GM23248 (cell line): ENCODE measurements around the gene TTC3.

Experiments used
- EZH2 ChIP-seq: fragments of 200-600 bp; sonication (generic); IDR thresholded peaks from 2 replicates; pipeline ENCODE4 v1.6.1; 2018; ENCODE audit warnings: antibody characterized with exemption, mild to moderate bottlenecking; ENCODE audit not compliant: insufficient read depth, poor library complexity, severe bottlenecking
- EZH2phosphoT487 ChIP-seq: fragments of 200-600 bp; sonication (generic); IDR thresholded peaks from 2 replicates; pipeline ENCODE4 v1.6.1; 2018; ENCODE audit warnings: antibody characterized with exemption, moderate library complexity, mild to moderate bottlenecking, low read depth; ENCODE audit not compliant: insufficient read depth

DNA sequence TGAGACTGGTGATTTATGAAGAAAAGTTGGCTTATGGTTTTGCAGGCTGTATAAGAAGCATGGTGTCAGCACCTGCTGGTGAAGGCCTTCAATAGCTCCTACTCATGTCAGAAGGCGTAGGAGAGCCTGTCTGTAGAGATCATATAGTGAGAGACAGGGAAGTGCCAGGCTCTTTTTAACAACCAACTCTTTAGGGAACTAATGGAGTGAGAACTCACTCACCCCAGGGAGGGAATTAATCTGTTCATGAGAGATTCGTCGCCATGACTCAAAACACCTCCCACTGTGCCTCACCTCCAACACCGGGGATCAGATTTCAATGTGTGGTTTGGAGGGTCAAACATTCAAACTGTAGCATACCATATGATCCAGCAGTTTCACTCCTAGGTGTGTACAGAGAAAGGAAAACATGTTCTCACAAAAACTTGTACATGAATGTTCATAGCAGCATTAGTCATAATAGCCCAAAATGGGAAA is 72.6 kb downstream of the TTC3 start:
- no peak for TF ChIP-seq EZH2phosphoT487
- TF ChIP-seq EZH2, result no peak
